ENCODE measurements around the gene SLC9A9. TPM values are rescaled to one million over a fixed set of nuclear protein-coding genes. Genes with fewer than 3 reads are reported as not detected.

Gene SLC9A9
- total RNA-seq, 2 donors from 2014 or later, result 1.3 to 3.7 TPM

DNA sequence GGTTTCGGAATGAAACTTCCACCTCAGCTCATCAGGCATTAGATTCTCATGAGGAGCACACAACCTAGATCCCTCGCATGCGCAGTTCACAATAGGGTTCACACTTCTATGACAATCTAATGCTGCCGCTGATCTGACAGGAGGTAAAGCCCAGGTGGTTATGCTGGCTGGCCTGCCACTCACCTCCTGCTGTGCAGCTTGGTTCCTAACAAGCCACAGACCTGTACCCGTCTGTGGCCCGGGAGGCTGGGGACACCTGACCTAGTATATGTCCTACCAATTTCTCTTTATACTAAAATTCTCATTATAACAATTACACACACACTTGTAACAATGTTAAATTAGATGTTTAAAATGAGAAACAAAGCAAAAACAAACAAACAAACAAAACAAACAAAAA, 172.2 kb downstream of the SLC9A9 start:
- no peak overlapping the region for H3K27ac Mint-ChIP-seq
- H3K4me3 Mint-ChIP-seq, result no peak overlapping the region
- H3K36me3 Mint-ChIP-seq (ENCODE audit: low read depth), result no peaks in the 10 kb centered on the region

DNA sequence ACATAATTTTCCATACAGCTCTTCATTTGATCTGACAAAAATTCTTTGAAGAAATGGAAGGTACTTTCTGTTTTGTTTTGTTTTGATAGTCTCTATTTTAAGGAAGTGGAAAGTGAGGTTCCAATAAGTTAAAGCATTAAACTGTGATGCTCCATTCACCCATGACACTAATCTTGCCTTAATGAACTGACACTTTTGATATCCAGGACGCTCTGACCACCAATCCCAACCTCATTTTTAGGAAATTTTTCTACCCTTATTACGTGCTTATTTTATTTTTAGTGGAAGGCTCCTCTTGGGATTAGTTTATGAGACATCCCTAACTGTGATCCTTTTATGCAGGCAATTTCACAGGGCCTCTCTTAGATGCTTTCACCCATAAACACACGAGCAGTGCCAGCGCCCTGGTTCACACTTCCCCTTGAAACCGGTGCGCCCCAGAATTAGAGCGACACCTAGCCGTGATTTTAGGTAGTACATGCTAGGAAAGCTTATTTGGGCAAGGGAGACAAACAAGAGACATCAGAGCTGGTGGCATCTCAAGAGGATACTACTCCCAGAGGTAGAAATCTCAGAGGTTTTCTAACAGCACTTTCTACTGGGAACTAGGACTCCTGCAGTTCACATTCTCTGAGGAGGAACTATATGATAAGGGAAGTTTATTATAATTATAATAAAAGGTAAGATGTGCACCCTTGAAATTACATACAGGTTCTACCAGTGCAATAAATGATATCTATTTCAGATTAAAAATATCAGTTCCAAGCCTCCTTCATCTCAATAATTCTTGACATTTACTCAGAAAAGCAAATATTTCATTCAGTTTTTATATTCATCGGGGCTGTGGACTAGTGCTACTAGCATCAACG, 173.9 kb downstream of the SLC9A9 start:
- no peak overlapping the region for H3K9ac ChIP-seq (ENCODE audit: extremely low read depth, low read length, poor library complexity, severe bottlenecking)
- DNase-seq, result peak; percentile 92
- Mint-ChIP-seq H3K4me3 (no peak overlapping the region), H3K36me3 (ENCODE audit: low read depth) (no peaks in the 10 kb centered on the region), H3K27ac (no peak overlapping the region), H3K4me1 (peaks cover 11% of the 10 kb centered on the region), H3K9me3 (no peaks in the 10 kb centered on the region), H3K27me3 (ENCODE audit: insufficient read depth) (no peaks in the 10 kb centered on the region)
- no peak overlapping the region for H3K27ac ChIP-seq (ENCODE audit: low read depth, low read length)
- 35 to 44% methylated on average over 3 to 10 of the region's 10 CpGs for WGBS, 2 experiments (ENCODE audit: insufficient coverage in 1 of 2, insufficient read length in 1 of 2)
- H3K27me3 ChIP-seq (ENCODE audit: control insufficient read depth, insufficient read depth, low read length, poor library complexity, severe bottlenecking), result no peaks in the 10 kb centered on the region
- TF ChIP-seq, protein P1, sequence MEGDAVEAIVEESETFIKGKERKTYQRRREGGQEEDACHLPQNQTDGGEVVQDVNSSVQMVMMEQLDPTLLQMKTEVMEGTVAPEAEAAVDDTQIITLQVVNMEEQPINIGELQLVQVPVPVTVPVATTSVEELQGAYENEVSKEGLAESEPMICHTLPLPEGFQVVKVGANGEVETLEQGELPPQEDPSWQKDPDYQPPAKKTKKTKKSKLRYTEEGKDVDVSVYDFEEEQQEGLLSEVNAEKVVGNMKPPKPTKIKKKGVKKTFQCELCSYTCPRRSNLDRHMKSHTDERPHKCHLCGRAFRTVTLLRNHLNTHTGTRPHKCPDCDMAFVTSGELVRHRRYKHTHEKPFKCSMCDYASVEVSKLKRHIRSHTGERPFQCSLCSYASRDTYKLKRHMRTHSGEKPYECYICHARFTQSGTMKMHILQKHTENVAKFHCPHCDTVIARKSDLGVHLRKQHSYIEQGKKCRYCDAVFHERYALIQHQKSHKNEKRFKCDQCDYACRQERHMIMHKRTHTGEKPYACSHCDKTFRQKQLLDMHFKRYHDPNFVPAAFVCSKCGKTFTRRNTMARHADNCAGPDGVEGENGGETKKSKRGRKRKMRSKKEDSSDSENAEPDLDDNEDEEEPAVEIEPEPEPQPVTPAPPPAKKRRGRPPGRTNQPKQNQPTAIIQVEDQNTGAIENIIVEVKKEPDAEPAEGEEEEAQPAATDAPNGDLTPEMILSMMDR (conservative IDR thresholded peaks at IDR 0.05), result peak; percentile 91
- H3K36me3 ChIP-seq (ENCODE audit: control insufficient read depth, insufficient read depth, low read length), result no peaks in the 10 kb centered on the region
- H3K4me3 ChIP-seq (ENCODE audit: low read length), result no peak overlapping the region
- no peaks in the 10 kb centered on the region for H3K4me1 ChIP-seq (ENCODE audit: control insufficient read depth, insufficient read depth, low read length)
- no peaks in the 10 kb centered on the region for H3K9me3 ChIP-seq (ENCODE audit: control insufficient read depth, low read length)

More for the DNA sequence above, 172.2 kb downstream of the SLC9A9 start:
- Mint-ChIP-seq H3K4me1 (peaks cover 3% of the 10 kb centered on the region), H3K27me3 (ENCODE audit: insufficient read depth) (no peaks in the 10 kb centered on the region), H3K9me3 (no peaks in the 10 kb centered on the region)
- Histone ChIP-seq H3K9me3 (ENCODE audit: control insufficient read depth, low read length) (no peaks in the 10 kb centered on the region), H3K9ac (ENCODE audit: extremely low read depth, low read length, poor library complexity, severe bottlenecking) (no peak overlapping the region), H3K36me3 (ENCODE audit: control insufficient read depth, insufficient read depth, low read length) (no peaks in the 10 kb centered on the region), H3K27me3 (ENCODE audit: control insufficient read depth, insufficient read depth, low read length, poor library complexity, severe bottlenecking) (no peaks in the 10 kb centered on the region), H3K27ac (ENCODE audit: low read depth, low read length) (no peak overlapping the region), H3K4me3 (ENCODE audit: low read length) (no peak overlapping the region), H3K4me1 (ENCODE audit: control insufficient read depth, insufficient read depth, low read length) (no peaks in the 10 kb centered on the region)
- DNase-seq, result no peak
- 90% methylated on average over 6 of the region's 6 CpGs; no CpG with 5 or more reads in 1 of the 2 experiments for WGBS, 2 experiments (ENCODE audit: insufficient coverage in 1 of 2, insufficient read length in 1 of 2)
- TF ChIP-seq, protein P1 (conservative IDR thresholded peaks at IDR 0.05), result no peak

DNA sequence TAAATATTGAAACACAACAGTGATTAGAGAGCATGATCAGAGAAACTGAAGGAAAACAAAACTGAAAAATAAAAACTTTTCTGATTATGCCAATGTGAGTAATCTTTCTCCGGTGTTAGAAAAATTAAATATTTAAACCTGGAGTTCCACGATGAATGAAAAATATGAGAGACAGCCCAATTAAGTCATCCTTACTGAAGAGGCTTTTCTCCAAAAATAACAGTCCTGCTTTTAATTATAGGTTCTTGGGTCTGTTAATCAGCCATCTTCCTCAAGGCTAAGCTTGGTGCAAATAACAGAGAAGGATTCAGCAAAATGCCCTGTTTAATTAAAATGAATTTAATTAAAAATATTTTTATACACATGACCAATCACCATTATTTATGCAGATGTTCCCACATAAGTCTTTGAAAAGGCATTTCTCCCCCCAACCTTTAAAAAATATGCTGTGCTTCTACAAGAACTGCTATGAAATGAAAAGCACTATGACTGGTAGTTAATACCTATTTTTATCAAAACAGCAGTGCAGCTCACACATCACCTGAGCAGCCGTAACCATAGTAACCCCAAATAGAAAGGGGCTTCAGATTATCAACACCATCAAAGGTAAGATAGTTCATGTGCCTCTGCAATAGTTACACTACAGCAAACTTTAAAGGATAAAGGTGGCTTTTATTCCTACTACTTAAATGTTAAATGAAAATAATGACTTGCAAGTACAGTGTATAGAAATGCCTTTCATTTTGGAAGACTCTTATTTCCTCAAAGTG, 175.7 kb downstream of the SLC9A9 start:
- no peaks in the 10 kb centered on the region for H3K27me3 ChIP-seq (ENCODE audit: control insufficient read depth, insufficient read depth, low read length, poor library complexity, severe bottlenecking)
- WGBS, 2 experiments (ENCODE audit: insufficient coverage in 1 of 2, insufficient read length in 1 of 2), result 93 to 96% methylated on average over 3 of the region's 3 CpGs
- no peaks in the 10 kb centered on the region for H3K27me3 Mint-ChIP-seq (ENCODE audit: insufficient read depth)
- H3K27ac Mint-ChIP-seq, result no peak overlapping the region
- no peak overlapping the region for H3K9ac ChIP-seq (ENCODE audit: extremely low read depth, low read length, poor library complexity, severe bottlenecking)
- no peaks in the 10 kb centered on the region for H3K36me3 ChIP-seq (ENCODE audit: control insufficient read depth, insufficient read depth, low read length)
- H3K9me3 ChIP-seq (ENCODE audit: control insufficient read depth, low read length), result no peaks in the 10 kb centered on the region
- H3K27ac ChIP-seq (ENCODE audit: low read depth, low read length), result no peak overlapping the region
- H3K9me3 Mint-ChIP-seq, result no peaks in the 10 kb centered on the region
- H3K4me3 Mint-ChIP-seq, result no peak overlapping the region
- H3K36me3 Mint-ChIP-seq (ENCODE audit: low read depth), result no peaks in the 10 kb centered on the region
- no peaks in the 10 kb centered on the region for H3K4me1 ChIP-seq (ENCODE audit: control insufficient read depth, insufficient read depth, low read length)
- H3K4me3 ChIP-seq (ENCODE audit: low read length), result no peak overlapping the region
- no peak for DNase-seq
- TF ChIP-seq, protein P1 (conservative IDR thresholded peaks at IDR 0.05), result no peak
- H3K4me1 Mint-ChIP-seq, result peaks cover 11% of the 10 kb centered on the region
